ENCODE results near the gene COL27A1.

Gene COL27A1

GRCh38 chr9:114299286-114300152, 144.2 kb downstream of the COL27A1 start:
- no peak for DNase-seq (ENCODE audit: low read depth in 3 of 3, low spot score in 1 of 3)

GRCh38 chr9:114300153-114300845, 145.0 kb downstream of the COL27A1 start:
- no peak for DNase-seq (ENCODE audit: low read depth in 3 of 3, low spot score in 1 of 3)

GRCh38 chr9:114300846-114301797, 145.8 kb downstream of the COL27A1 start:
- no peak for DNase-seq (ENCODE audit: low read depth in 3 of 3, low spot score in 1 of 3)

GRCh38 chr9:114301798-114302565, 146.6 kb downstream of the COL27A1 start:
- DNase-seq (ENCODE audit: low read depth in 3 of 3, low spot score in 1 of 3): no peak

GRCh38 chr9:114302727-114303126, 147.4 kb downstream of the COL27A1 start:
- no peak for DNase-seq (ENCODE audit: low read depth in 3 of 3, low spot score in 1 of 3)

GRCh38 chr9:114303571-114303970, 148.2 kb downstream of the COL27A1 start:
- no peak for DNase-seq (ENCODE audit: low read depth in 3 of 3, low spot score in 1 of 3)

- no peak for DNase-seq (ENCODE audit: low read depth in 3 of 3, low spot score in 1 of 3)
Measured at GRCh38 chr9:114303977-114304376, 148.6 kb downstream of the COL27A1 start.

- DNase-seq (ENCODE audit: low read depth in 3 of 3, low spot score in 1 of 3): no peak
Measured at GRCh38 chr9:114304416-114305188, 149.3 kb downstream of the COL27A1 start.

- no peak for DNase-seq (ENCODE audit: low read depth in 3 of 3, low spot score in 1 of 3)
Measured at GRCh38 chr9:114307899-114308267, 152.5 kb downstream of the COL27A1 start.

GRCh38 chr9:114308361-114308950, 153.1 kb downstream of the COL27A1 start:
- DNase-seq (ENCODE audit: low read depth in 3 of 3, low spot score in 1 of 3): no peak

- DNase-seq (ENCODE audit: low read depth in 3 of 3, low spot score in 1 of 3): no peak
Measured at GRCh38 chr9:114309096-114309495, 153.8 kb downstream of the COL27A1 start.

GRCh38 chr9:114310471-114311450, 155.4 kb downstream of the COL27A1 start:
- DNase-seq (ENCODE audit: low read depth in 3 of 3, low spot score in 1 of 3): no peak

GRCh38 chr9:114311571-114312512, 156.5 kb downstream of the COL27A1 start:
- DNase-seq (ENCODE audit: low read depth in 3 of 3, low spot score in 1 of 3): no peak

GRCh38 chr9:114312513-114312875, 157.2 kb downstream of the COL27A1 start:
- no peak for DNase-seq (ENCODE audit: low read depth in 3 of 3, low spot score in 1 of 3)

GRCh38 chr9:114313186-114313585, 157.8 kb downstream of the COL27A1 start:
- no peak for DNase-seq (ENCODE audit: low read depth in 3 of 3, low spot score in 1 of 3)

GRCh38 chr9:114314256-114314867, 159.0 kb downstream of the COL27A1 start:
- no peak for DNase-seq (ENCODE audit: low read depth in 3 of 3, low spot score in 1 of 3)
